H1 (cell line): ENCODE results near the gene USP6. TPM values are rescaled to one million over a fixed set of nuclear protein-coding genes. Genes with fewer than 3 reads are reported as not detected.

ENCODE experiments used
- CTCF ChIA-PET: fragments of 300-600 bp; sonication (Branson Sonifier 250); formaldehyde crosslinking; loops from one replicate; lab custom pipeline; 2021; ENCODE audit not compliant: partially characterized antibody; lab: Charles Lee
- POLR2A ChIA-PET: fragments of 300-600 bp; sonication (Branson Sonifier 250); formaldehyde crosslinking; loops from one replicate; lab custom pipeline; 2021; ENCODE audit warnings: inconsistent platforms; ENCODE audit not compliant: partially characterized antibody; lab: Charles Lee
- DNase-seq, 2 experiments: peaks; one replicate each; pipeline versions ENCODE4 v3.0.0 to v3.0.0-alpha.2; 2010 to 2022; ENCODE audit warnings: low spot score in 2 of 2, low read depth in 1 of 2, mixed read lengths in 1 of 2
- FAIRE-seq: peaks from 2 replicates; lab custom pipeline; 2011; peaks lifted over from hg19 to GRCh38; lab: Jason Lieb, UNC
- H2AFZ ChIP-seq: 2 replicates; pipeline ENCODE4 v1.8.1; 2012; ENCODE audit warnings: low read length, inconsistent platforms
- H2AK5ac ChIP-seq: 2 replicates; pipeline ENCODE4 v1.6.1; 2013; ENCODE audit warnings: low read depth, low read length
- H2BK120ac ChIP-seq: replicated peaks from 2 replicates; pipeline ENCODE3; 2013; ENCODE audit warnings: low read depth, low read length, inconsistent platforms
- H2BK12ac ChIP-seq: 2 replicates; pipeline ENCODE4 v1.6.1; 2013; ENCODE audit warnings: low read depth, low read length
- H2BK15ac ChIP-seq: 2 replicates; pipeline ENCODE4 v1.6.1; 2013; ENCODE audit warnings: low read length
- H2BK20ac ChIP-seq: 2 replicates; pipeline ENCODE4 v1.6.1; 2013; ENCODE audit warnings: low read length
- H2BK5ac ChIP-seq: 2 replicates; pipeline ENCODE4 v1.6.1; 2013; ENCODE audit warnings: low read depth, low read length
- H3K14ac ChIP-seq: 2 replicates; pipeline ENCODE4 v1.6.1; 2013; ENCODE audit warnings: inconsistent platforms; ENCODE audit not compliant: insufficient read length
- H3K18ac ChIP-seq: 2 replicates; pipeline ENCODE4 v1.6.1; 2013; ENCODE audit warnings: low read length; ENCODE audit errors: extremely low read depth
- H3K23ac ChIP-seq: 2 replicates; pipeline ENCODE4 v1.6.1; 2013; ENCODE audit warnings: inconsistent platforms; ENCODE audit not compliant: insufficient read length
- H3K23me2 ChIP-seq: 2 replicates; pipeline ENCODE4 v1.6.1; 2013; ENCODE audit warnings: low read depth, low read length
- H3K27ac ChIP-seq: 2 replicates; pipeline ENCODE4 v1.6.1; 2011; ENCODE audit warnings: low read depth, low read length, inconsistent platforms
- H3K27me3 ChIP-seq, 4 experiments: replicated peaks in 1 of 4; 1 replicate in 1 of 4; 2 replicates in 3 of 4; pipeline versions ENCODE4 v1.6.1 to v1.8.1; 2011 to 2013; ENCODE audit warnings: low read length in 3 of 4, mild to moderate bottlenecking in 3 of 4, inconsistent platforms in 2 of 4, mixed read lengths in 2 of 4, moderate library complexity in 1 of 4; ENCODE audit not compliant: control insufficient read depth in 3 of 4, insufficient read depth in 3 of 4; ENCODE audit errors: extremely low read depth in 1 of 4
- H3K36me3 ChIP-seq, 4 experiments: 2 replicates each; pipeline versions ENCODE4 v1.6.1 to v1.8.1; 2011 to 2013; ENCODE audit warnings: mild to moderate bottlenecking in 4 of 4, low read length in 3 of 4, moderate library complexity in 2 of 4, control low read depth in 1 of 4, inconsistent platforms in 1 of 4; ENCODE audit not compliant: insufficient read depth in 4 of 4, control insufficient read depth in 2 of 4
- H3K4ac ChIP-seq: replicated peaks from 2 replicates; pipeline ENCODE3; 2013; ENCODE audit warnings: low read length, low read depth, mixed read lengths, inconsistent platforms; ENCODE audit not compliant: insufficient read length
- H3K4me1 ChIP-seq, 4 experiments: replicated peaks in 1 of 4; 1 replicate in 1 of 4; 2 replicates in 3 of 4; pipeline versions ENCODE4 v1.6.1 to v1.8.1; 2011 to 2013; ENCODE audit warnings: low read length in 3 of 4, inconsistent platforms in 2 of 4, mixed read lengths in 1 of 4; ENCODE audit not compliant: insufficient read depth in 4 of 4, control insufficient read depth in 3 of 4
- H3K4me2 ChIP-seq, 2 experiments: 2 replicates each; pipeline versions ENCODE4 v1.6.1 to v1.8.1; 2011 to 2013; ENCODE audit warnings: low read depth in 2 of 2, low read length in 2 of 2, control low read depth in 1 of 2, inconsistent platforms in 1 of 2, mild to moderate bottlenecking in 1 of 2; ENCODE audit not compliant: insufficient read depth in 1 of 2
- H3K4me3 ChIP-seq, 4 experiments: fragments of 200-600, 300-600 bp in 1 of 4; sonication (generic), shearing (Covaris generic), sonication (Bioruptor Twin) in 1 of 4; 2 replicates each; pipeline versions ENCODE4 v1.5.1 to v1.8.1; 2011 to 2016; ENCODE audit warnings: low read length in 4 of 4, low read depth in 3 of 4, control low read depth in 2 of 4, inconsistent platforms in 2 of 4, mild to moderate bottlenecking in 2 of 4, mixed read lengths in 1 of 4, moderate library complexity in 1 of 4; ENCODE audit not compliant: insufficient read depth in 2 of 4; ENCODE audit errors: extremely low read depth in 1 of 4
- H3K56ac ChIP-seq: replicated peaks from 2 replicates; pipeline ENCODE3; 2013; ENCODE audit warnings: low read depth, mild to moderate bottlenecking, mixed read lengths, low read length, inconsistent platforms; ENCODE audit not compliant: insufficient read length
- H3K79me1 ChIP-seq: 2 replicates; pipeline ENCODE4 v1.6.1; 2013; ENCODE audit warnings: low read depth, low read length, control low read depth
- H3K79me2 ChIP-seq, 2 experiments: 2 replicates each; pipeline versions ENCODE4 v1.6.1 to v1.8.1; 2012 to 2013; ENCODE audit warnings: low read length in 2 of 2, mild to moderate bottlenecking in 2 of 2, inconsistent platforms in 1 of 2; ENCODE audit not compliant: insufficient read depth in 2 of 2, control insufficient read depth in 1 of 2
- H3K9ac ChIP-seq, 4 experiments: replicated peaks in 1 of 4; 1 replicate in 1 of 4; 2 replicates in 3 of 4; pipeline versions ENCODE4 v1.6.1 to v1.8.1; 2011 to 2013; ENCODE audit warnings: low read depth in 3 of 4, low read length in 3 of 4, control low read depth in 2 of 4, mild to moderate bottlenecking in 2 of 4, moderate library complexity in 2 of 4, inconsistent platforms in 1 of 4; ENCODE audit errors: extremely low read depth in 1 of 4
- H3K9me3 ChIP-seq, 2 experiments: 2 replicates each; pipeline versions ENCODE4 v1.6.1 to v1.8.1; 2012 to 2013; ENCODE audit warnings: mild to moderate bottlenecking in 2 of 2, moderate library complexity in 2 of 2, control low read depth in 1 of 2, inconsistent platforms in 1 of 2, low read depth in 1 of 2, low read length in 1 of 2, mixed read lengths in 1 of 2; ENCODE audit not compliant: insufficient read depth in 2 of 2
- H4K20me1 ChIP-seq, 2 experiments: replicated peaks in 1 of 2; 2 replicates each; pipeline versions ENCODE3 to v1.8.1; 2011 to 2013; ENCODE audit warnings: inconsistent platforms in 2 of 2, low read length in 2 of 2, mild to moderate bottlenecking in 1 of 2; ENCODE audit not compliant: insufficient read depth in 2 of 2, control insufficient read depth in 1 of 2
- H4K5ac ChIP-seq: 2 replicates; pipeline ENCODE4 v1.6.1; 2013; ENCODE audit warnings: low read length, low read depth, mixed read lengths, inconsistent platforms; ENCODE audit not compliant: insufficient read length
- H4K8ac ChIP-seq: 2 replicates; pipeline ENCODE4 v1.8.0; 2013; ENCODE audit warnings: mild to moderate bottlenecking, moderate library complexity, low read length, inconsistent platforms; ENCODE audit not compliant: insufficient read depth; ENCODE audit errors: extremely low read depth
- H4K91ac ChIP-seq: replicated peaks from 2 replicates; pipeline ENCODE3; 2013; ENCODE audit warnings: low read length, mixed read lengths, inconsistent platforms; ENCODE audit not compliant: insufficient read length
- CTCF ChIP-seq, 3 experiments: IDR thresholded peaks; 1 replicate in 2 of 3; 2 replicates in 1 of 3; pipeline versions ENCODE4 v1.5.1 to v1.6.1; 2011; ENCODE audit warnings: low read length in 3 of 3, mild to moderate bottlenecking in 3 of 3, inconsistent platforms in 2 of 3, low read depth in 1 of 3, moderate library complexity in 1 of 3; ENCODE audit not compliant: insufficient read depth in 1 of 3; ENCODE audit errors: control extremely low read depth in 1 of 3
- EGR1 ChIP-seq: IDR thresholded peaks from 2 replicates; pipeline ENCODE4 v1.6.1; 2011; ENCODE audit warnings: low read depth, low read length, borderline replicate concordance
- GABPA ChIP-seq: IDR thresholded peaks from 2 replicates; pipeline ENCODE4 v1.6.1; 2011; ENCODE audit warnings: mild to moderate bottlenecking, low read length, moderate library complexity, borderline replicate concordance; ENCODE audit not compliant: insufficient read depth
- GTF2F1 ChIP-seq: IDR thresholded peaks from 2 replicates; pipeline ENCODE4 v1.6.1; 2012; ENCODE audit warnings: low read depth, low read length, improper control_type of control experiment, borderline replicate concordance
- POLR2A ChIP-seq, 2 experiments: IDR thresholded peaks; 1 replicate in 1 of 2; 2 replicates in 1 of 2; pipeline ENCODE4 v1.6.1; 2011; ENCODE audit warnings: low read depth in 2 of 2, low read length in 2 of 2, mild to moderate bottlenecking in 2 of 2; ENCODE audit errors: control extremely low read depth in 1 of 2
- RBBP5 ChIP-seq: IDR thresholded peaks from 2 replicates; pipeline ENCODE4 v1.7.1; 2012; ENCODE audit warnings: low read depth, mild to moderate bottlenecking, inconsistent platforms, low read length, moderate library complexity, borderline replicate concordance
- SP4 ChIP-seq: IDR thresholded peaks from 2 replicates; pipeline ENCODE4 v1.6.1; 2012; ENCODE audit warnings: low read length, inconsistent platforms
- TAF7 ChIP-seq: optimal IDR thresholded peaks from 2 replicates; pipeline ENCODE3; 2011; ENCODE audit warnings: low read depth, mild to moderate bottlenecking, inconsistent platforms, low read length, moderate library complexity, borderline replicate concordance
- WGBS, 2 experiments: shearing (Covaris generic) in 1 of 2; methylation state at CpG; one replicate each; pipeline versions ENCODE4 v1.1.6 to v1.1.7; 2013 to 2015; ENCODE audit warnings: low lambda C conversion rate in 2 of 2, mixed read lengths in 2 of 2, inconsistent platforms in 1 of 2, low coverage in 1 of 2, missing lambda C conversion rate in 1 of 2; ENCODE audit not compliant: insufficient replicate concordance in 2 of 2, insufficient coverage in 1 of 2, insufficient read length in 1 of 2; ENCODE audit errors: extremely low coverage in 1 of 2, missing lambda C conversion rate in 1 of 2; 5-methylcytosine and 5-hydroxymethylcytosine counted together
- polyA plus RNA-seq, 7 experiments: library from polyadenylated mRNA; depleted of rRNA in 3 of 7; stranded (reverse) in 5 of 7; unstranded in 2 of 7; fragments of >200 nt in 5 of 7; fragments of 200-250 nt in 2 of 7; gene quantifications; 1 replicate in 5 of 7; 2 replicates in 1 of 7; 4 replicates in 1 of 7; pipeline versions ENCODE4 v1.2.1 to v1.2.3, GENCODE V29; 2011 to 2013; ENCODE audit warnings: missing spikeins in 2 of 7, mixed read lengths in 2 of 7
- total RNA-seq: library from RNA; stranded (reverse); fragmentation: NEBNext Ultra II Directional; extraction: Animal tissue kit (Norgen Biotek cat#: 25700); gene quantifications from 2 replicates; pipeline ENCODE4 v1.2.1, GENCODE V29; 2021

The USP6 gene
- total and polyA plus RNA-seq, 2 of the 8 experiments (the other 6 are each of a cell fraction or from before 2014, with no cell fraction given), result 0.08 to 0.32 TPM

DNA sequence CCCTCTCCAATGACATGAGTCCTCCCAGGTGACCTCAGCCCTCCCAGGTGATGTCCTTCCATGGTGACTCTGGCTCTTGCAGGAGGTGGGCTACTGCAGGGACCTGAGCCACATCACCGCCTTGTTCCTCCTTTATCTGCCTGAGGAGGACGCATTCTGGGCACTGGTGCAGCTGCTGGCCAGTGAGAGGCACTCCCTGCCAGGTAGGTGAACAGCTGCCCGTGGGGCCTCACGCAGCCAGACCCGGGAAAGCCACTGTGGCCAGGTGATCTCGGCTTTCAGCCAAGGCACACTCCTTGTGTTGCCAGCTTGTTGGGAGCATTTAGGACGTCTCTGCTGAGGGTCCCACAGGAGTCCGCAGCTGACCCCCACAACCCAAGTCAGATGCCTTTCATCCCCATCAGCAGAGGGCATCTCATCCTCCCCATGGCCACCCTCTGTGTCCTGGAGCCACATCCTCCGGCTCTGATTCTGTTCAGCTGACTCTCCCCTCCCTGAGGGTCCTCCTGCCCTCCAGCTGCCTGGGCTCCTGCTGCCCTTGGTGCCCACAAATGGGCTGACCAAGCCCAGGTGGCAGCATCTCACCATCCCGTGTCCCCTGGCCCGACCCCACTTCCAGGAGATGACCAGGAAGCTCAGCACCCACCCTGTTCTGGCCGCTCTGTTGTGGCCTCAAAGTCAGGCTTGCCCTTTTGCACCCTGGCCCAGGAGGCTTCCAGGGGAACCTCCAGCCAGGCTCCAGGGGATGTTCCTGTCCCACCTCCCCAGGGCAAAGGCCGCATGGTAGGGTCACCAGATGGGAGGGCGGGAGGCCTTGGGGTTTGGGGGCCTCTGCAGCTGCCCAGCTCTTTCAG is 20.1 kb downstream of the USP6 start:
- Histone ChIP-seq H3K79me2 (no peaks in the 10 kb centered on the region), H3K23me2 (no peaks in the 10 kb centered on the region)
- POLR2A ChIA-PET, result interaction anchor here (0.6 kb wide), 1 partner anchor 193 kb away, joined by 3 read pairs; no protein-coding TSS in a partner anchor
- TF ChIP-seq RBBP5 (no peak), CTCF (IDR thresholded peaks at IDR 0.05; ENCODE audit: control extremely low read depth in 1 of 3, insufficient read depth in 1 of 3, low read depth in 1 of 3, low read length in 3 of 3) (no peak), GABPA (no peak), POLR2A (IDR thresholded peaks at IDR 0.05; ENCODE audit: control extremely low read depth in 1 of 2, low read depth in 2 of 2, low read length in 2 of 2) (no peak), EGR1 (no peak), SP4 (no peak), TAF7 (no peak), GTF2F1 (no peak)

More for the DNA sequence above, 20.1 kb downstream of the USP6 start:
- FAIRE-seq (no peak), DNase-seq (peak in 1 of 2 experiments; percentile 22)
- no peaks in the 10 kb centered on the region for H3K79me1 ChIP-seq
- no peak overlapping the region for H4K8ac ChIP-seq
- H3K4me3 ChIP-seq, result no peak overlapping the region
- no peak overlapping the region for H2BK20ac ChIP-seq
- WGBS, 2 experiments, result 90% methylated on average over 12 of the region's 14 CpGs; no CpG with 5 or more reads in 1 of the 2 experiments
- no peaks in the 10 kb centered on the region for H4K20me1 ChIP-seq
- no peak overlapping the region for H2BK12ac ChIP-seq
- no peak overlapping the region for H3K4ac ChIP-seq
- H3K9ac ChIP-seq, result no peak overlapping the region
- peaks cover 0 to 11% of the 10 kb centered on the region in 2 experiments; a peak in 1 of 4 replicates for H3K9me3 ChIP-seq
- H3K14ac ChIP-seq, result no peak overlapping the region
- no peak overlapping the region for H3K18ac ChIP-seq
- no peak overlapping the region for H4K5ac ChIP-seq
- no peak overlapping the region for H4K91ac ChIP-seq
- H2AFZ ChIP-seq, result no peak overlapping the region
- H3K4me2 ChIP-seq, result no peak overlapping the region
- no peaks in the 10 kb centered on the region for H3K4me1 ChIP-seq
- no peak overlapping the region for H2BK120ac ChIP-seq
- no peak overlapping the region for H3K27ac ChIP-seq
- no peak overlapping the region for H2BK5ac ChIP-seq
- H3K56ac ChIP-seq, result no peak overlapping the region
- no peaks in the 10 kb centered on the region; a peak in 1 of 7 replicates for H3K27me3 ChIP-seq
- H2BK15ac ChIP-seq, result no peak overlapping the region
- no peak overlapping the region for H3K23ac ChIP-seq
- H2AK5ac ChIP-seq, result no peak overlapping the region
- H3K36me3 ChIP-seq, result no peaks in the 10 kb centered on the region
- CTCF ChIA-PET, result no interaction called here
